DND-41 (cell line): ENCODE data around the gene KLF11.

Experiments used
- ATAC-seq: fragments of 200-7000 bp; cut with Tn5 transposase; 3 replicates; pipeline ENCODE4 v1.9.1; 2021; ENCODE audit warnings: low read depth; ENCODE audit not compliant: insufficient read depth
- DNase-seq: peaks from one replicate; pipeline ENCODE4 v3.0.0-alpha.2; 2020
- H2AFZ ChIP-seq: 2 replicates; pipeline ENCODE4 v1.6.0; 2012; ENCODE audit warnings: low read depth, low read length
- H3K27ac ChIP-seq: 2 replicates; pipeline ENCODE4 v1.5.1; 2012; ENCODE audit warnings: low read length, inconsistent platforms
- H3K27me3 ChIP-seq: fragments of 200-600 bp; sonication (generic); 2 replicates; pipeline ENCODE4 v1.6.0; 2012; ENCODE audit warnings: low read length, mild to moderate bottlenecking, inconsistent platforms; ENCODE audit not compliant: insufficient read depth, poor library complexity
- H3K36me3 ChIP-seq: 2 replicates; pipeline ENCODE4 v1.5.1; 2012; ENCODE audit warnings: low read length, inconsistent platforms; ENCODE audit not compliant: insufficient read depth
- H3K4me1 ChIP-seq: 2 replicates; pipeline ENCODE4 v1.5.1; 2012; ENCODE audit warnings: mild to moderate bottlenecking, low read length; ENCODE audit not compliant: insufficient read depth
- H3K4me2 ChIP-seq: 2 replicates; pipeline ENCODE4 v1.6.0; 2012; ENCODE audit warnings: mild to moderate bottlenecking, moderate library complexity, low read length, inconsistent platforms; ENCODE audit not compliant: insufficient read depth
- H3K4me3 ChIP-seq, 2 experiments: fragments of 200-600 bp in 1 of 2; shearing (Covaris generic) in 1 of 2; 2 replicates each; pipeline ENCODE4 v1.5.1; 2012 to 2016; ENCODE audit warnings: inconsistent platforms in 2 of 2, low read length in 2 of 2, mild to moderate bottlenecking in 2 of 2, low read depth in 1 of 2, moderate library complexity in 1 of 2
- H3K79me2 ChIP-seq: 2 replicates; pipeline ENCODE4 v1.6.0; 2012; ENCODE audit warnings: low read length, inconsistent platforms; ENCODE audit not compliant: insufficient read depth
- H3K9ac ChIP-seq: 2 replicates; pipeline ENCODE4 v1.6.0; 2012; ENCODE audit warnings: low read depth, mild to moderate bottlenecking, inconsistent platforms, low read length, moderate library complexity
- H3K9me3 ChIP-seq: 2 replicates; pipeline ENCODE4 v1.5.1; 2012; ENCODE audit warnings: low read length, moderate library complexity, mild to moderate bottlenecking, inconsistent platforms; ENCODE audit not compliant: insufficient read depth, severe bottlenecking
- H4K20me1 ChIP-seq: 2 replicates; pipeline ENCODE4 v1.6.0; 2012; ENCODE audit warnings: low read length; ENCODE audit not compliant: insufficient read depth
- CTCF ChIP-seq: IDR thresholded peaks from 2 replicates; pipeline ENCODE4 v1.5.1; 2012; ENCODE audit warnings: borderline replicate concordance, low read length, moderate library complexity, mild to moderate bottlenecking; ENCODE audit not compliant: poor library complexity, severe bottlenecking; ENCODE audit errors: extremely low read depth
- EZH2 ChIP-seq: IDR thresholded peaks from 3 replicates; pipeline ENCODE4 v1.6.1; 2012; ENCODE audit warnings: borderline replicate concordance, low read depth, mild to moderate bottlenecking, moderate library complexity, low read length, inconsistent platforms; ENCODE audit not compliant: severe bottlenecking

KLF11 gene

GRCh38 chr2:10007435-10007834 lies 35.9 kb upstream of the KLF11 start:
- H3K27me3 ChIP-seq = no peaks in the 10 kb centered on the region
- no peak overlapping the region for H3K27ac ChIP-seq
- no peak overlapping the region for H3K9ac ChIP-seq
- H4K20me1 ChIP-seq = no peaks in the 10 kb centered on the region
- ATAC-seq (no peak), DNase-seq (no peak)
- H2AFZ ChIP-seq = no peak overlapping the region
- H3K4me3 ChIP-seq = no peak overlapping the region
- H3K4me1 ChIP-seq = no peaks in the 10 kb centered on the region
- H3K79me2 ChIP-seq = no peaks in the 10 kb centered on the region
- TF ChIP-seq EZH2 (no peak), CTCF (no peak)
- no peaks in the 10 kb centered on the region for H3K36me3 ChIP-seq
- no peak overlapping the region for H3K4me2 ChIP-seq
- H3K9me3 ChIP-seq = no peaks in the 10 kb centered on the region

- Histone ChIP-seq H3K27me3 (no peaks in the 10 kb centered on the region), H3K27ac (no peak overlapping the region), H2AFZ (no peak overlapping the region), H3K4me2 (no peak overlapping the region), H3K9me3 (peaks cover 5% of the 10 kb centered on the region), H4K20me1 (no peaks in the 10 kb centered on the region), H3K4me3 (no peak overlapping the region), H3K4me1 (no peaks in the 10 kb centered on the region), H3K36me3 (no peaks in the 10 kb centered on the region), H3K9ac (no peak overlapping the region), H3K79me2 (no peaks in the 10 kb centered on the region)
- DNase-seq (no peak), ATAC-seq (no peak)
- TF ChIP-seq CTCF (no peak), EZH2 (no peak)
Measured at GRCh38 chr2:10007921-10008808, 35.2 kb upstream of the KLF11 start.

- Histone ChIP-seq H2AFZ (no peak overlapping the region), H3K36me3 (no peaks in the 10 kb centered on the region), H3K9me3 (peaks cover 5% of the 10 kb centered on the region), H3K27me3 (no peaks in the 10 kb centered on the region), H3K4me2 (no peak overlapping the region), H3K4me1 (no peaks in the 10 kb centered on the region), H3K79me2 (no peaks in the 10 kb centered on the region), H3K4me3 (no peak overlapping the region), H3K27ac (no peak overlapping the region), H3K9ac (no peak overlapping the region), H4K20me1 (no peaks in the 10 kb centered on the region)
- no peak for DNase-seq
- ATAC-seq = no peak
- TF ChIP-seq CTCF (no peak), EZH2 (no peak)
Measured at GRCh38 chr2:10008809-10009176, 34.6 kb upstream of the KLF11 start.
